Ishikawa (cell line): ENCODE results near the gene ROPN1L.

Experiments
- EGR1 ChIP-seq: IDR thresholded peaks from 2 replicates; pipeline ENCODE4 v1.6.1; 2012
- EP300 ChIP-seq: IDR thresholded peaks from 2 replicates; pipeline ENCODE4 v1.6.1; 2012; ENCODE audit warnings: borderline replicate concordance
- NFIC ChIP-seq: IDR thresholded peaks from 2 replicates; pipeline ENCODE4 v1.6.1; 2012
- TAF1 ChIP-seq: IDR thresholded peaks from 2 replicates; pipeline ENCODE4 v1.6.1; 2012; ENCODE audit warnings: low read depth, mild to moderate bottlenecking
- TCF12 ChIP-seq: IDR thresholded peaks from 2 replicates; pipeline ENCODE4 v1.6.1; 2012; ENCODE audit warnings: low read depth
- YY1 ChIP-seq: IDR thresholded peaks from 2 replicates; pipeline ENCODE4 v1.6.1; 2012; ENCODE audit warnings: low read depth
- TF ChIP-seq, protein P1 (sequence below): IDR thresholded peaks from 2 replicates; pipeline ENCODE4 v1.6.1; 2012; ENCODE audit warnings: low read depth, mild to moderate bottlenecking
- TF ChIP-seq, protein P2 (sequence below): IDR thresholded peaks from 2 replicates; pipeline ENCODE4 v1.6.1; 2012

DNA sequence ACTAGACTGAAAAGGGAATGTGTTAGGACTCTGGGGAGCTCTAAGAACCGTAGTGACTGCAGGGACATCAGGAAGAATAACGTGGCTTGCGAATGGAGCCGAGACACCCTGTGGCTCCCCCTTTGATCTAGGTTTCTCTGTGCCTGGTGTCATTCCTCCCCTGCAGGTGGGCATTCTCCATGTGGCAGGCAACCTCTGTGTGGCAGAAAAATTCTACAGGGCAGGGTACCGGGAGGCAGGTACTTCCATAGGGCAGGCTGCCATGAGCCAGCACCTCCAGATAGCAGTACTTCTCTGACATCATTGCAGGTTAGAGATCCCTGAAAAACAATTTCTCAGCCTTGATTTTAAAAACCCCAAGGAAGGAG, 43.1 kb downstream of the ROPN1L start:
- TF ChIP-seq YY1 (no peak), TCF12 (no peak), TAF1 (no peak), NFIC (no peak), EP300 (no peak), EGR1 (no peak)
- TF ChIP-seq, protein P1, sequence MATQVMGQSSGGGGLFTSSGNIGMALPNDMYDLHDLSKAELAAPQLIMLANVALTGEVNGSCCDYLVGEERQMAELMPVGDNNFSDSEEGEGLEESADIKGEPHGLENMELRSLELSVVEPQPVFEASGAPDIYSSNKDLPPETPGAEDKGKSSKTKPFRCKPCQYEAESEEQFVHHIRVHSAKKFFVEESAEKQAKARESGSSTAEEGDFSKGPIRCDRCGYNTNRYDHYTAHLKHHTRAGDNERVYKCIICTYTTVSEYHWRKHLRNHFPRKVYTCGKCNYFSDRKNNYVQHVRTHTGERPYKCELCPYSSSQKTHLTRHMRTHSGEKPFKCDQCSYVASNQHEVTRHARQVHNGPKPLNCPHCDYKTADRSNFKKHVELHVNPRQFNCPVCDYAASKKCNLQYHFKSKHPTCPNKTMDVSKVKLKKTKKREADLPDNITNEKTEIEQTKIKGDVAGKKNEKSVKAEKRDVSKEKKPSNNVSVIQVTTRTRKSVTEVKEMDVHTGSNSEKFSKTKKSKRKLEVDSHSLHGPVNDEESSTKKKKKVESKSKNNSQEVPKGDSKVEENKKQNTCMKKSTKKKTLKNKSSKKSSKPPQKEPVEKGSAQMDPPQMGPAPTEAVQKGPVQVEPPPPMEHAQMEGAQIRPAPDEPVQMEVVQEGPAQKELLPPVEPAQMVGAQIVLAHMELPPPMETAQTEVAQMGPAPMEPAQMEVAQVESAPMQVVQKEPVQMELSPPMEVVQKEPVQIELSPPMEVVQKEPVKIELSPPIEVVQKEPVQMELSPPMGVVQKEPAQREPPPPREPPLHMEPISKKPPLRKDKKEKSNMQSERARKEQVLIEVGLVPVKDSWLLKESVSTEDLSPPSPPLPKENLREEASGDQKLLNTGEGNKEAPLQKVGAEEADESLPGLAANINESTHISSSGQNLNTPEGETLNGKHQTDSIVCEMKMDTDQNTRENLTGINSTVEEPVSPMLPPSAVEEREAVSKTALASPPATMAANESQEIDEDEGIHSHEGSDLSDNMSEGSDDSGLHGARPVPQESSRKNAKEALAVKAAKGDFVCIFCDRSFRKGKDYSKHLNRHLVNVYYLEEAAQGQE, result no peak
- TF ChIP-seq, protein P2, sequence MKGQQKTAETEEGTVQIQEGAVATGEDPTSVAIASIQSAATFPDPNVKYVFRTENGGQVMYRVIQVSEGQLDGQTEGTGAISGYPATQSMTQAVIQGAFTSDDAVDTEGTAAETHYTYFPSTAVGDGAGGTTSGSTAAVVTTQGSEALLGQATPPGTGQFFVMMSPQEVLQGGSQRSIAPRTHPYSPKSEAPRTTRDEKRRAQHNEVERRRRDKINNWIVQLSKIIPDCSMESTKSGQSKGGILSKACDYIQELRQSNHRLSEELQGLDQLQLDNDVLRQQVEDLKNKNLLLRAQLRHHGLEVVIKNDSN, result no peak
